H1 (cell line): Measurements from ENCODE around the gene PHF1. TPM values are rescaled to one million over a fixed set of nuclear protein-coding genes. Genes with fewer than 3 reads are reported as not detected.

Experiments used
- CBX5 ChIP-seq: fragments of 300-800, 300-1000 bp; sonication (generic); IDR thresholded peaks from 2 replicates; pipeline ENCODE4 v1.7.1; 2016; ENCODE audit warnings: antibody characterized with exemption, low read length, low read depth
- CREB1 ChIP-seq: IDR thresholded peaks from 2 replicates; pipeline ENCODE4 v1.6.1; 2012; ENCODE audit warnings: inconsistent platforms
- EZH2 ChIP-seq: fragments of 200-600 bp; sonication (generic); IDR thresholded peaks from 2 replicates; pipeline ENCODE4 v1.7.1; 2012; ENCODE audit warnings: low read depth, mild to moderate bottlenecking, moderate library complexity, low read length, inconsistent platforms; ENCODE audit not compliant: severe bottlenecking
- MAFK ChIP-seq: IDR thresholded peaks from 2 replicates; pipeline ENCODE4 v1.6.1; 2012; ENCODE audit warnings: low read depth, mild to moderate bottlenecking, improper control_type of control experiment, low read length
- POLR2A ChIP-seq, 2 experiments: IDR thresholded peaks; 1 replicate in 1 of 2; 2 replicates in 1 of 2; pipeline ENCODE4 v1.6.1; 2011; ENCODE audit warnings: low read depth in 2 of 2, low read length in 2 of 2, mild to moderate bottlenecking in 2 of 2; ENCODE audit errors: control extremely low read depth in 1 of 2
- RFX5 ChIP-seq: IDR thresholded peaks from 2 replicates; pipeline ENCODE4 v1.6.1; 2011; ENCODE audit warnings: low read depth, low read length, improper control_type of control experiment, borderline replicate concordance
- SIN3A ChIP-seq, 2 experiments: IDR thresholded peaks in 1 of 2; conservative IDR thresholded peaks in 1 of 2; 2 replicates each; pipeline ENCODE4 v1.6.1; 2011 to 2012; ENCODE audit warnings: low read length in 2 of 2, improper control_type of control experiment in 1 of 2, low read depth in 1 of 2, mild to moderate bottlenecking in 1 of 2
- polyA plus RNA-seq, 7 experiments: library from polyadenylated mRNA; depleted of rRNA in 3 of 7; stranded (reverse) in 5 of 7; unstranded in 2 of 7; fragments of >200 nt in 5 of 7; fragments of 200-250 nt in 2 of 7; gene quantifications; 1 replicate in 5 of 7; 2 replicates in 1 of 7; 4 replicates in 1 of 7; pipeline versions ENCODE4 v1.2.1 to v1.2.3, GENCODE V29; 2011 to 2013; ENCODE audit warnings: missing spikeins in 2 of 7, mixed read lengths in 2 of 7
- total RNA-seq: library from RNA; stranded (reverse); fragmentation: NEBNext Ultra II Directional; extraction: Animal tissue kit (Norgen Biotek cat#: 25700); gene quantifications from 2 replicates; pipeline ENCODE4 v1.2.1, GENCODE V29; 2021
- TF ChIP-seq, protein P1 (sequence below): fragments of 300-600 bp; sonication (generic); IDR thresholded peaks from 2 replicates; pipeline ENCODE4 v1.7.1; 2012; ENCODE audit warnings: low read length, moderate library complexity, mild to moderate bottlenecking, inconsistent platforms; ENCODE audit not compliant: insufficient replicate concordance

PHF1 gene
- total and polyA plus RNA-seq, 2 of the 8 experiments (the other 6 are each of a cell fraction or from before 2014, with no cell fraction given) = 47.3 to 78.6 TPM

DNA sequence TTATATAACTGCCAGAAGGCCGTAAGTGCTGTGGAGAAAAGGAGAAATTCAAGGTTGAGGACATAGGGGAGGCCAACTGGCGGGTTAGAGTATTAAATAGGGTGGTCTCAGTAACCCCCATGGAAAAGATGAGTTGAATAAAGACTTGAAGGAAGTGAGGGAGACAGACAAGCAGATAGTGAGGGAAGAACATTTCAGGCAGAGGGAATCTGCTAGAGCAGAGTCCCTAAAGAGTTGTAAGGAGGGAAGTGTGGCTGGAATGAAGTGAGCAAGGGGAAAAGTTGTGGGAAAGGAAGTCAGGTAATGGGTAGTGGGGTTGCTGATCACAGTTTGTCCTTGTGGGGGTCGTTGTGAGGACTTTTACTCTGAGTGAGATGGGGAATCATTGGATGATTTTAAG lies 17.8 kb upstream of the PHF1 start (continued):
- TF ChIP-seq, protein P1, sequence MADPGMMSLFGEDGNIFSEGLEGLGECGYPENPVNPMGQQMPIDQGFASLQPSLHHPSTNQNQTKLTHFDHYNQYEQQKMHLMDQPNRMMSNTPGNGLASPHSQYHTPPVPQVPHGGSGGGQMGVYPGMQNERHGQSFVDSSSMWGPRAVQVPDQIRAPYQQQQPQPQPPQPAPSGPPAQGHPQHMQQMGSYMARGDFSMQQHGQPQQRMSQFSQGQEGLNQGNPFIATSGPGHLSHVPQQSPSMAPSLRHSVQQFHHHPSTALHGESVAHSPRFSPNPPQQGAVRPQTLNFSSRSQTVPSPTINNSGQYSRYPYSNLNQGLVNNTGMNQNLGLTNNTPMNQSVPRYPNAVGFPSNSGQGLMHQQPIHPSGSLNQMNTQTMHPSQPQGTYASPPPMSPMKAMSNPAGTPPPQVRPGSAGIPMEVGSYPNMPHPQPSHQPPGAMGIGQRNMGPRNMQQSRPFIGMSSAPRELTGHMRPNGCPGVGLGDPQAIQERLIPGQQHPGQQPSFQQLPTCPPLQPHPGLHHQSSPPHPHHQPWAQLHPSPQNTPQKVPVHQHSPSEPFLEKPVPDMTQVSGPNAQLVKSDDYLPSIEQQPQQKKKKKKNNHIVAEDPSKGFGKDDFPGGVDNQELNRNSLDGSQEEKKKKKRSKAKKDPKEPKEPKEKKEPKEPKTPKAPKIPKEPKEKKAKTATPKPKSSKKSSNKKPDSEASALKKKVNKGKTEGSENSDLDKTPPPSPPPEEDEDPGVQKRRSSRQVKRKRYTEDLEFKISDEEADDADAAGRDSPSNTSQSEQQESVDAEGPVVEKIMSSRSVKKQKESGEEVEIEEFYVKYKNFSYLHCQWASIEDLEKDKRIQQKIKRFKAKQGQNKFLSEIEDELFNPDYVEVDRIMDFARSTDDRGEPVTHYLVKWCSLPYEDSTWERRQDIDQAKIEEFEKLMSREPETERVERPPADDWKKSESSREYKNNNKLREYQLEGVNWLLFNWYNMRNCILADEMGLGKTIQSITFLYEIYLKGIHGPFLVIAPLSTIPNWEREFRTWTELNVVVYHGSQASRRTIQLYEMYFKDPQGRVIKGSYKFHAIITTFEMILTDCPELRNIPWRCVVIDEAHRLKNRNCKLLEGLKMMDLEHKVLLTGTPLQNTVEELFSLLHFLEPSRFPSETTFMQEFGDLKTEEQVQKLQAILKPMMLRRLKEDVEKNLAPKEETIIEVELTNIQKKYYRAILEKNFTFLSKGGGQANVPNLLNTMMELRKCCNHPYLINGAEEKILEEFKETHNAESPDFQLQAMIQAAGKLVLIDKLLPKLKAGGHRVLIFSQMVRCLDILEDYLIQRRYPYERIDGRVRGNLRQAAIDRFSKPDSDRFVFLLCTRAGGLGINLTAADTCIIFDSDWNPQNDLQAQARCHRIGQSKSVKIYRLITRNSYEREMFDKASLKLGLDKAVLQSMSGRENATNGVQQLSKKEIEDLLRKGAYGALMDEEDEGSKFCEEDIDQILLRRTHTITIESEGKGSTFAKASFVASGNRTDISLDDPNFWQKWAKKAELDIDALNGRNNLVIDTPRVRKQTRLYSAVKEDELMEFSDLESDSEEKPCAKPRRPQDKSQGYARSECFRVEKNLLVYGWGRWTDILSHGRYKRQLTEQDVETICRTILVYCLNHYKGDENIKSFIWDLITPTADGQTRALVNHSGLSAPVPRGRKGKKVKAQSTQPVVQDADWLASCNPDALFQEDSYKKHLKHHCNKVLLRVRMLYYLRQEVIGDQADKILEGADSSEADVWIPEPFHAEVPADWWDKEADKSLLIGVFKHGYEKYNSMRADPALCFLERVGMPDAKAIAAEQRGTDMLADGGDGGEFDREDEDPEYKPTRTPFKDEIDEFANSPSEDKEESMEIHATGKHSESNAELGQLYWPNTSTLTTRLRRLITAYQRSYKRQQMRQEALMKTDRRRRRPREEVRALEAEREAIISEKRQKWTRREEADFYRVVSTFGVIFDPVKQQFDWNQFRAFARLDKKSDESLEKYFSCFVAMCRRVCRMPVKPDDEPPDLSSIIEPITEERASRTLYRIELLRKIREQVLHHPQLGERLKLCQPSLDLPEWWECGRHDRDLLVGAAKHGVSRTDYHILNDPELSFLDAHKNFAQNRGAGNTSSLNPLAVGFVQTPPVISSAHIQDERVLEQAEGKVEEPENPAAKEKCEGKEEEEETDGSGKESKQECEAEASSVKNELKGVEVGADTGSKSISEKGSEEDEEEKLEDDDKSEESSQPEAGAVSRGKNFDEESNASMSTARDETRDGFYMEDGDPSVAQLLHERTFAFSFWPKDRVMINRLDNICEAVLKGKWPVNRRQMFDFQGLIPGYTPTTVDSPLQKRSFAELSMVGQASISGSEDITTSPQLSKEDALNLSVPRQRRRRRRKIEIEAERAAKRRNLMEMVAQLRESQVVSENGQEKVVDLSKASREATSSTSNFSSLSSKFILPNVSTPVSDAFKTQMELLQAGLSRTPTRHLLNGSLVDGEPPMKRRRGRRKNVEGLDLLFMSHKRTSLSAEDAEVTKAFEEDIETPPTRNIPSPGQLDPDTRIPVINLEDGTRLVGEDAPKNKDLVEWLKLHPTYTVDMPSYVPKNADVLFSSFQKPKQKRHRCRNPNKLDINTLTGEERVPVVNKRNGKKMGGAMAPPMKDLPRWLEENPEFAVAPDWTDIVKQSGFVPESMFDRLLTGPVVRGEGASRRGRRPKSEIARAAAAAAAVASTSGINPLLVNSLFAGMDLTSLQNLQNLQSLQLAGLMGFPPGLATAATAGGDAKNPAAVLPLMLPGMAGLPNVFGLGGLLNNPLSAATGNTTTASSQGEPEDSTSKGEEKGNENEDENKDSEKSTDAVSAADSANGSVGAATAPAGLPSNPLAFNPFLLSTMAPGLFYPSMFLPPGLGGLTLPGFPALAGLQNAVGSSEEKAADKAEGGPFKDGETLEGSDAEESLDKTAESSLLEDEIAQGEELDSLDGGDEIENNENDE = no peak
- TF ChIP-seq SIN3A (conservative IDR thresholded peaks at IDR 0.05 in 1 of 2, IDR thresholded peaks at IDR 0.05 in 1 of 2; ENCODE audit: low read depth in 1 of 2, low read length in 2 of 2) (no peak), POLR2A (IDR thresholded peaks at IDR 0.05; ENCODE audit: control extremely low read depth in 1 of 2, low read depth in 2 of 2, low read length in 2 of 2) (no peak), CREB1 (no peak), MAFK (no peak), EZH2 (no peak), RFX5 (no peak), CBX5 (no peak)
